Endothelial cell of umbilical vein (primary cell): ENCODE data around the gene PDE3A. TPM values are rescaled to one million over a fixed set of nuclear protein-coding genes. Genes with fewer than 3 reads are reported as not detected.

Experiments used
- BruUV-seq: library from RNA; stranded (reverse); fragments of 400-500 nt; replicated peaks from 2 replicates; lab custom pipeline; 2021; lab: Mats Ljungman, UMichigan
- CTCF ChIA-PET: fragments of 300-600, 350-600 bp; sonication (Branson Sonifier 250); formaldehyde crosslinking; loops from one replicate; lab custom pipeline; 2021; ENCODE audit warnings: antibody characterized with exemption, inconsistent platforms; lab: Charles Lee
- POLR2A ChIA-PET: fragments of 300-600, 350-600 bp; sonication (Branson Sonifier 250); formaldehyde crosslinking; loops from one replicate; lab custom pipeline; 2021; ENCODE audit warnings: antibody characterized with exemption, inconsistent platforms; lab: Charles Lee
- DNase-seq: peaks from one replicate; pipeline ENCODE4 v3.0.0-alpha.2; 2011; ENCODE audit warnings: low read depth, low spot score
- FAIRE-seq: peaks from 2 replicates; lab custom pipeline; 2011; peaks lifted over from hg19 to GRCh38; lab: Jason Lieb, UNC
- H2AFZ ChIP-seq: 2 replicates; pipeline ENCODE4 v1.6.0; 2012; ENCODE audit warnings: low read depth, low read length, control low read depth, inconsistent platforms
- H3K27ac ChIP-seq: 2 replicates; pipeline ENCODE4 v1.5.1; 2011; ENCODE audit warnings: low read depth, mild to moderate bottlenecking, control low read depth, low read length, moderate library complexity; ENCODE audit not compliant: insufficient read depth
- H3K27me3 ChIP-seq, 2 experiments: 2 replicates each; pipeline versions ENCODE4 v1.6.0 to v1.6.1; 2011; ENCODE audit warnings: low read length in 2 of 2, mixed read lengths in 1 of 2; ENCODE audit not compliant: control insufficient read depth in 2 of 2, insufficient read depth in 2 of 2
- H3K36me3 ChIP-seq, 2 experiments: 2 replicates in 1 of 2; 3 replicates in 1 of 2; pipeline ENCODE4 v1.5.1; 2011; ENCODE audit warnings: low read length in 2 of 2, mild to moderate bottlenecking in 1 of 2, moderate library complexity in 1 of 2; ENCODE audit not compliant: control insufficient read depth in 2 of 2, insufficient read depth in 2 of 2; ENCODE audit errors: extremely low read depth in 1 of 2
- H3K4me1 ChIP-seq: 3 replicates; pipeline ENCODE4 v1.5.1; 2011; ENCODE audit warnings: mild to moderate bottlenecking, low read length; ENCODE audit not compliant: control insufficient read depth, insufficient read depth; ENCODE audit errors: extremely low read depth
- H3K4me2 ChIP-seq: 2 replicates; pipeline ENCODE4 v1.6.1; 2011; ENCODE audit warnings: low read length, control low read depth, mixed read lengths; ENCODE audit not compliant: insufficient read depth
- H3K4me3 ChIP-seq, 3 experiments: fragments of 200-600 bp in 1 of 3; sonication (generic), shearing (Covaris generic) in 1 of 3; replicated peaks in 1 of 3; 2 replicates each; pipeline ENCODE4 v1.5.1; 2011 to 2016; ENCODE audit warnings: control low read depth in 3 of 3, low read length in 3 of 3, mild to moderate bottlenecking in 2 of 3, inconsistent platforms in 1 of 3, low read depth in 1 of 3, moderate library complexity in 1 of 3; ENCODE audit not compliant: insufficient read depth in 1 of 3
- H3K79me2 ChIP-seq: 2 replicates; pipeline ENCODE4 v1.6.0; 2012; ENCODE audit warnings: low read length, inconsistent platforms; ENCODE audit not compliant: control insufficient read depth, insufficient read depth
- H3K9ac ChIP-seq: replicated peaks from 2 replicates; pipeline ENCODE3; 2011; ENCODE audit warnings: low read length, control low read depth; ENCODE audit not compliant: insufficient read depth; ENCODE audit errors: extremely low read depth
- H3K9me1 ChIP-seq: replicated peaks from 3 replicates; pipeline ENCODE4 v1.6.0; 2011; ENCODE audit warnings: mild to moderate bottlenecking, low read length; ENCODE audit not compliant: control insufficient read depth, insufficient read depth; ENCODE audit errors: extremely low read depth
- H3K9me3 ChIP-seq: replicated peaks from 2 replicates; pipeline ENCODE4 v1.5.1; 2012; ENCODE audit warnings: low read length, inconsistent platforms; ENCODE audit not compliant: control insufficient read depth, insufficient read depth
- H4K20me1 ChIP-seq: replicated peaks from 2 replicates; pipeline ENCODE3; 2011; ENCODE audit warnings: mild to moderate bottlenecking, low read length; ENCODE audit not compliant: control insufficient read depth, insufficient read depth; ENCODE audit errors: extremely low read depth
- EZH2 ChIP-seq: IDR thresholded peaks from 2 replicates; pipeline ENCODE4 v1.6.1; 2012; ENCODE audit warnings: borderline replicate concordance, low read depth, mild to moderate bottlenecking, moderate library complexity, low read length, inconsistent platforms; ENCODE audit not compliant: severe bottlenecking
- FOS ChIP-seq: IDR thresholded peaks from 2 replicates; pipeline ENCODE4 v1.6.1; 2011; ENCODE audit warnings: mild to moderate bottlenecking, low read length, moderate library complexity, borderline replicate concordance; ENCODE audit not compliant: insufficient read depth
- GATA2 ChIP-seq: IDR thresholded peaks from 2 replicates; pipeline ENCODE4 v1.7.0; 2011; ENCODE audit warnings: low read depth, mild to moderate bottlenecking, moderate library complexity, mixed read lengths, low read length; ENCODE audit not compliant: insufficient read length, insufficient read depth
- JUN ChIP-seq: IDR thresholded peaks from 2 replicates; pipeline ENCODE4 v1.6.1; 2011; ENCODE audit warnings: borderline replicate concordance, low read depth; ENCODE audit not compliant: insufficient read length, insufficient read depth
- MYC ChIP-seq: IDR thresholded peaks from one replicate; pipeline ENCODE4 v1.6.1; 2011; ENCODE audit warnings: mild to moderate bottlenecking, low read depth, low read length
- POLR2A ChIP-seq: IDR thresholded peaks from 2 replicates; pipeline ENCODE4 v1.6.1; 2012; ENCODE audit warnings: low read depth, mild to moderate bottlenecking, control low read depth, low read length
- POLR2AphosphoS5 ChIP-seq: IDR thresholded peaks from 2 replicates; pipeline ENCODE4 v1.6.1; 2012; ENCODE audit warnings: low read depth, mild to moderate bottlenecking, control low read depth, low read length, moderate library complexity; ENCODE audit not compliant: insufficient read depth
- dilution Hi-C: fragments of 300-500 bp; cut with MboI; formaldehyde crosslinking; loops from one replicate; pipeline ENCODE4 v1.15.0; 2019; ENCODE audit warnings: low sequenced_read_pairs; ENCODE audit not compliant: extremely low pct_ligation_motif_present
- intact Hi-C: fragments of 100-400 bp; cut with micrococcal nuclease; formaldehyde crosslinking; loops from one replicate; pipeline ENCODE4 v1.10.0; 2022
- polyA plus RNA-seq, 4 experiments: library from polyadenylated mRNA; depleted of rRNA in 3 of 4; stranded (reverse) in 3 of 4; unstranded in 1 of 4; fragments of >200 nt; gene quantifications; 2 replicates each; pipeline versions ENCODE4 v1.2.1 to v1.2.3, GENCODE V29; 2011 to 2012; ENCODE audit warnings: missing spikeins in 1 of 4
- total RNA-seq: library from RNA; stranded (reverse); gene quantifications from 2 replicates; pipeline ENCODE4 v1.2.3, GENCODE V29; 2021
- TF ChIP-seq, protein P1 (sequence below), 2 donors: IDR thresholded peaks; 1 replicate in 1 of 2; 2 replicates in 1 of 2; pipeline ENCODE4 v1.5.1; 2011; ENCODE audit warnings: low read length in 2 of 2, mild to moderate bottlenecking in 2 of 2, moderate library complexity in 2 of 2, control low read depth in 1 of 2, inconsistent platforms in 1 of 2, low read depth in 1 of 2; ENCODE audit not compliant: insufficient read depth in 1 of 2; ENCODE audit errors: extremely low read depth in 1 of 2
- TF ChIP-seq, protein P2 (sequence below): IDR thresholded peaks from 2 replicates; pipeline ENCODE4 v1.6.1; 2011; ENCODE audit not compliant: insufficient read depth, insufficient read length

Gene PDE3A
- total and polyA plus RNA-seq, 2 donors (not counting 3 experiments of a cell fraction or from before 2014, with no cell fraction given), result 14.0 to 27.4 TPM

DNA sequence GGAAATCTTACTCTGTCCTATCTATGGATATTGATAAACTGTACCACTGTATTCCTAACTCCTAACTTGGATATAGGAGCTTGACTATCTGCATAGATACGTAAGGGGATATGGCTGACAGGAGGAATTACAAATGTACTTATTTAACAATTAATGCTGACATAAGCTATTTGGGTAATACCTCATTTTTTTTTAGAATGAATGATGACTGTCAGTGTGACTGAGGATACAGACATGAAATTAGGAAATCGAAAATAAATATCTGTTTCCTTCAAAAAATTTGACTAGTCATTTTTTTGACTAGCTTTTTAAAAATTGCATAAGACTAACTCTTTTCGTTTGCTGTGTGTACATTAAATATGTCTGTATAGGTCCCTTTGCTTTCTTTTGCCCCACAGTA lies 74.9 kb downstream of the PDE3A start:
- POLR2A ChIA-PET, result no interaction called here
- Histone ChIP-seq H3K9me3 (no peaks in the 10 kb centered on the region), H3K9me1 (no peaks in the 10 kb centered on the region), H3K9ac (no peak overlapping the region), H3K36me3 (peaks cover 0 to 2% of the 10 kb centered on the region in 2 experiments), H3K27me3 (no peaks in the 10 kb centered on the region), H4K20me1 (peaks cover 3% of the 10 kb centered on the region), H3K27ac (no peak overlapping the region), H2AFZ (no peak overlapping the region), H3K4me1 (peaks cover 4% of the 10 kb centered on the region), H3K79me2 (peaks cover 10% of the 10 kb centered on the region), H3K4me2 (no peak overlapping the region), H3K4me3 (no peak overlapping the region)
- DNase-seq, result no peak
- dilution Hi-C loops, result no loop called here
- no TSS peak for BruUV-seq
- CTCF ChIA-PET, result no interaction called here
- no peak for FAIRE-seq
- TF ChIP-seq MYC (no peak), POLR2A (no peak), FOS (no peak), GATA2 (no peak), EZH2 (no peak), JUN (no peak), POLR2AphosphoS5 (no peak)
- TF ChIP-seq, protein P1, sequence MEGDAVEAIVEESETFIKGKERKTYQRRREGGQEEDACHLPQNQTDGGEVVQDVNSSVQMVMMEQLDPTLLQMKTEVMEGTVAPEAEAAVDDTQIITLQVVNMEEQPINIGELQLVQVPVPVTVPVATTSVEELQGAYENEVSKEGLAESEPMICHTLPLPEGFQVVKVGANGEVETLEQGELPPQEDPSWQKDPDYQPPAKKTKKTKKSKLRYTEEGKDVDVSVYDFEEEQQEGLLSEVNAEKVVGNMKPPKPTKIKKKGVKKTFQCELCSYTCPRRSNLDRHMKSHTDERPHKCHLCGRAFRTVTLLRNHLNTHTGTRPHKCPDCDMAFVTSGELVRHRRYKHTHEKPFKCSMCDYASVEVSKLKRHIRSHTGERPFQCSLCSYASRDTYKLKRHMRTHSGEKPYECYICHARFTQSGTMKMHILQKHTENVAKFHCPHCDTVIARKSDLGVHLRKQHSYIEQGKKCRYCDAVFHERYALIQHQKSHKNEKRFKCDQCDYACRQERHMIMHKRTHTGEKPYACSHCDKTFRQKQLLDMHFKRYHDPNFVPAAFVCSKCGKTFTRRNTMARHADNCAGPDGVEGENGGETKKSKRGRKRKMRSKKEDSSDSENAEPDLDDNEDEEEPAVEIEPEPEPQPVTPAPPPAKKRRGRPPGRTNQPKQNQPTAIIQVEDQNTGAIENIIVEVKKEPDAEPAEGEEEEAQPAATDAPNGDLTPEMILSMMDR (IDR thresholded peaks at IDR 0.05; ENCODE audit: extremely low read depth in 1 of 2, insufficient read depth in 1 of 2, low read depth in 1 of 2, low read length in 2 of 2), result no peak
- TF ChIP-seq, protein P2, sequence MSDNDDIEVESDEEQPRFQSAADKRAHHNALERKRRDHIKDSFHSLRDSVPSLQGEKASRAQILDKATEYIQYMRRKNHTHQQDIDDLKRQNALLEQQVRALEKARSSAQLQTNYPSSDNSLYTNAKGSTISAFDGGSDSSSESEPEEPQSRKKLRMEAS, result no peak
- intact Hi-C loops, result no loop called here
